Upper lobe of right lung (tissue), 1 donor: ENCODE measurements around the gene TSC2. TPM values are rescaled to one million over a fixed set of nuclear protein-coding genes. Genes with fewer than 3 reads are reported as not detected.

Source experiments
- ATAC-seq: fragments of 200-7000 bp; cut with Tn5 transposase; one replicate; pipeline ENCODE4 v1.9.1; 2020; ENCODE audit warnings: mild to moderate bottlenecking, moderate library complexity
- DNase-seq: peaks from one replicate; pipeline ENCODE4 v3.0.0-alpha.2; 2020
- H3K27ac ChIP-seq: fragments of 200-600 bp; one replicate; pipeline ENCODE4 v1.8.0; 2022
- H3K27me3 ChIP-seq: fragments of 200-600 bp; one replicate; pipeline ENCODE4 v1.8.0; 2022; ENCODE audit warnings: mild to moderate bottlenecking
- H3K36me3 ChIP-seq: fragments of 200-600 bp; one replicate; pipeline ENCODE4 v1.8.0; 2022
- H3K4me1 ChIP-seq: fragments of 200-600 bp; one replicate; pipeline ENCODE4 v1.8.0; 2022
- H3K4me3 ChIP-seq: fragments of 200-600 bp; one replicate; pipeline ENCODE4 v1.8.0; 2022; ENCODE audit warnings: mild to moderate bottlenecking
- H3K9me3 ChIP-seq: fragments of 200-600 bp; one replicate; pipeline ENCODE4 v1.8.0; 2022
- CTCF ChIP-seq: fragments of 200-600 bp; IDR thresholded peaks from one replicate; pipeline ENCODE4 v1.8.0; 2022; ENCODE audit warnings: antibody characterized with exemption
- intact Hi-C: fragments of 100-400 bp; cut with DNase I; formaldehyde crosslinking; loops from one replicate; pipeline ENCODE4 v1.11.0; 2022
- total RNA-seq: library from RNA; stranded (reverse); fragmentation: NEBNext Ultra II Directional; extraction: Animal tissue kit (Norgen Biotek cat#: 25700); gene quantifications from one replicate; pipeline ENCODE4 v1.2.1, GENCODE V29; 2021
- donor health status: DM: no; HTN: yes; CAD: no; lungs with severe emphysema.

TSC2 gene
- total RNA-seq, 1 donor from 2014 or later = 119 TPM

- DNase-seq (no peak), ATAC-seq (peak; percentile 80)
- Histone ChIP-seq H3K27me3 (peaks cover 22% of the 10 kb centered on the region), H3K9me3 (no peaks in the 10 kb centered on the region), H3K4me1 (peaks cover 8% of the 10 kb centered on the region), H3K4me3 (no peak overlapping the region), H3K36me3 (no peaks in the 10 kb centered on the region), H3K27ac (no peak overlapping the region)
- intact Hi-C loops = no loop called here
- no peak for TF ChIP-seq CTCF
Observed at GRCh38 chr16:2015117-2015946, 32.5 kb upstream of the TSC2 start.

GRCh38 chr16:2015947-2016208 lies 31.9 kb upstream of the TSC2 start:
- Histone ChIP-seq H3K4me1 (peaks cover 9% of the 10 kb centered on the region), H3K27me3 (peaks cover 28% of the 10 kb centered on the region), H3K9me3 (no peaks in the 10 kb centered on the region), H3K27ac (no peak overlapping the region), H3K36me3 (no peaks in the 10 kb centered on the region), H3K4me3 (no peak overlapping the region)
- TF ChIP-seq CTCF = no peak
- intact Hi-C loops = no loop called here
- ATAC-seq = peak; percentile 30
- DNase-seq = no peak

- peak; percentile 35 for TF ChIP-seq CTCF
- no peaks in the 10 kb centered on the region for H3K36me3 ChIP-seq
- peaks cover 34% of the 10 kb centered on the region for H3K27me3 ChIP-seq
- DNase-seq (no peak), ATAC-seq (no peak)
- intact Hi-C loops = no loop called here
- H3K4me3 ChIP-seq = no peak overlapping the region
- H3K9me3 ChIP-seq = no peaks in the 10 kb centered on the region
- no peak overlapping the region for H3K27ac ChIP-seq
- peaks cover 9% of the 10 kb centered on the region for H3K4me1 ChIP-seq
Observed at GRCh38 chr16:2016407-2016922, 31.3 kb upstream of the TSC2 start.

GRCh38 chr16:2019518-2019920 lies 28.3 kb upstream of the TSC2 start, which contains the start of gene NPW:
TSS of gene NPW (plus strand) at chr16:2019785.
- no peaks in the 10 kb centered on the region for H3K36me3 ChIP-seq
- no peak within 1 kb of the TSS for H3K4me3 ChIP-seq

More at GRCh38 chr16:2019518-2019920, 28.3 kb upstream of the TSC2 start, which contains the start of gene NPW:
- Histone ChIP-seq H3K9me3 (no peaks in the 10 kb centered on the region), H3K27me3 (peaks cover 39% of the 10 kb centered on the region), H3K4me1 (peaks cover 28% of the 10 kb centered on the region), H3K27ac (no peak within 1 kb of the TSS)
- intact Hi-C loops = no loop called here
- DNase-seq = no peak
- ATAC-seq = no peak
- no peak for TF ChIP-seq CTCF
